Measurements from ENCODE around the gene SRF. TPM values are rescaled to one million over a fixed set of nuclear protein-coding genes. Genes with fewer than 3 reads are reported as not detected.

The SRF gene
- total and polyA plus RNA-seq, 2 of the 4 experiments (the other 2 are of a cell fraction), result 20.6 to 56.3 TPM

GRCh38 chr6:43181621-43181941 lies 10.5 kb downstream of the SRF start:
- no peak for DNase-seq
- dilution Hi-C loops (cut with HindIII; ENCODE audit: low sequenced_read_pairs, unreplicated experiment), result no loop called here
- peak overlapping the region; percentile 90 for H2AFZ ChIP-seq (replicated peaks; ENCODE audit: low read length, poor library complexity)
- no peaks in the 10 kb centered on the region for H3K9me3 ChIP-seq (ENCODE audit: control insufficient read depth, insufficient read depth, low read length)
- 0 out of 2 replicates have a peak overlapping the region, but pooled peaks have one; percentile 22 for H3K56ac ChIP-seq (ENCODE audit: extremely low read depth, insufficient read depth, low read length)
- no peak for ATAC-seq (ENCODE audit: low read depth)
- H3K9ac ChIP-seq (ENCODE audit: low read depth, low read length), result peak overlapping the region; percentile 88
- no peak overlapping the region for H2BK20ac ChIP-seq (ENCODE audit: low read depth, low read length)
- in situ Hi-C loops (cut with MboI; ENCODE audit: low sequenced_read_pairs), result no loop called here
- peak overlapping the region; percentile 88 to 97 for H4K8ac ChIP-seq (ENCODE audit: low read depth in 2 of 2, low read length in 2 of 2)
- ChIA-PET POLR2A (ENCODE audit: unreplicated experiment) (interaction anchor here (1.2 kb wide), 1 partner anchor 10 kb away, joined by 6 read pairs; no protein-coding TSS in a partner anchor), CTCF (interaction anchor here (0.8 kb wide), 1 partner anchor 10 kb away, joined by 6 read pairs; no protein-coding TSS in a partner anchor)
- peak overlapping the region; percentile 54; the same call in 1 of the 2 replicates for H3K18ac ChIP-seq (ENCODE audit: low read depth, low read length)
- intact Hi-C loops (cut with micrococcal nuclease), result no loop called here
- BruUV-seq (replicated peaks), result no TSS peak
- H2BK15ac ChIP-seq (ENCODE audit: low read depth, low read length), result no peak overlapping the region
- WGBS, 2 experiments (ENCODE audit: extremely low coverage in 2 of 2, insufficient read length in 1 of 2), result 100% methylated on average over 2 of the region's 9 CpGs; no CpG with 5 or more reads in 1 of the 2 experiments
- peak overlapping the region; percentile 89 for H3K23ac ChIP-seq (ENCODE audit: low read depth, low read length)
- no peaks in the 10 kb centered on the region for H3K27me3 ChIP-seq (ENCODE audit: control insufficient read depth, insufficient read depth, low read length)
- H3K4me3 ChIP-seq (ENCODE audit: insufficient read depth, low read depth, low read length), result peak overlapping the region; percentile 90
- peak overlapping the region; percentile 57; the same call in 1 of the 2 replicates for H4K91ac ChIP-seq (ENCODE audit: insufficient read depth, low read depth, low read length)
- H4K20me1 ChIP-seq (ENCODE audit: insufficient read depth, low read length), result peaks cover 1% of the 10 kb centered on the region; the same call in 1 of the 2 replicates
- peak overlapping the region; percentile 32; the same call in 1 of the 2 replicates for H2BK120ac ChIP-seq (ENCODE audit: low read depth, low read length)
- peak overlapping the region; percentile 91 for H3K4ac ChIP-seq (ENCODE audit: low read depth, low read length)
- H3K36me3 ChIP-seq (ENCODE audit: control insufficient read depth, insufficient read depth, low read length), result peaks cover 45% of the 10 kb centered on the region
- TF ChIP-seq FOS (IDR thresholded peaks at IDR 0.05; ENCODE audit: low read depth, low read length) (no peak), RAD21 (IDR thresholded peaks at IDR 0.05; ENCODE audit: low read length) (no peak), BHLHE40 (IDR thresholded peaks at IDR 0.05; ENCODE audit: low read depth, low read length) (no peak), ELK1 (IDR thresholded peaks at IDR 0.05; ENCODE audit: borderline replicate concordance, low read depth, low read length) (no peak), CHD1 (IDR thresholded peaks at IDR 0.05; ENCODE audit: low read depth, low read length) (no peak), MXI1 (IDR thresholded peaks at IDR 0.05; ENCODE audit: borderline replicate concordance, low read depth, low read length) (no peak)
- peak overlapping the region; percentile 98 for H4K5ac ChIP-seq (ENCODE audit: low read depth, low read length)
- H2BK5ac ChIP-seq (ENCODE audit: low read depth, low read length, poor library complexity, severe bottlenecking), result peak overlapping the region; percentile 78
- H3K14ac ChIP-seq (replicated peaks; ENCODE audit: low read depth, low read length), result peak overlapping the region; percentile 89
- H2AK5ac ChIP-seq (ENCODE audit: low read depth, low read length), result peak overlapping the region; percentile 89
- peak overlapping the region; percentile 42 for H2AK9ac ChIP-seq (replicated peaks; ENCODE audit: low read depth, low read length, poor library complexity)
- H3K27ac ChIP-seq (ENCODE audit: insufficient read depth, low read length), result peak overlapping the region; percentile 79
- H3K79me1 ChIP-seq (ENCODE audit: low read depth in 1 of 2, low read length in 2 of 2), result peaks cover 12 to 53% of the 10 kb centered on the region in 2 experiments
- no peaks in the 10 kb centered on the region; the same call in 1 of the 2 replicates for H3K9me1 ChIP-seq (ENCODE audit: insufficient read depth, low read length)
- peaks cover 2% of the 10 kb centered on the region for H3K4me1 ChIP-seq (ENCODE audit: control insufficient read depth, insufficient read depth, low read length)
- peak overlapping the region; percentile 98 for H3K4me2 ChIP-seq (ENCODE audit: low read depth, low read length)

All from IMR-90 (cell line).